ENCODE data around the gene RBPMS2.

- TF ChIP-seq EZH2 (IDR thresholded peaks at IDR 0.05; ENCODE audit: borderline replicate concordance, low read depth, low read length, severe bottlenecking) (no peak), CTCF (IDR thresholded peaks at IDR 0.05; ENCODE audit: borderline replicate concordance, extremely low read depth, low read length, poor library complexity, severe bottlenecking) (no peak)
Measured at GRCh38 chr15:64762546-64762945, 12.8 kb downstream of the RBPMS2 start.

All from DND-41 (cell line).